ENCODE results near the gene SERPINA1.
"Not testable (repeated sequence)": the region's sequence is repeated elsewhere in the genome, so short reads cannot be mapped to it uniquely, and the experiment has no call there.

The SERPINA1 gene

DNA sequence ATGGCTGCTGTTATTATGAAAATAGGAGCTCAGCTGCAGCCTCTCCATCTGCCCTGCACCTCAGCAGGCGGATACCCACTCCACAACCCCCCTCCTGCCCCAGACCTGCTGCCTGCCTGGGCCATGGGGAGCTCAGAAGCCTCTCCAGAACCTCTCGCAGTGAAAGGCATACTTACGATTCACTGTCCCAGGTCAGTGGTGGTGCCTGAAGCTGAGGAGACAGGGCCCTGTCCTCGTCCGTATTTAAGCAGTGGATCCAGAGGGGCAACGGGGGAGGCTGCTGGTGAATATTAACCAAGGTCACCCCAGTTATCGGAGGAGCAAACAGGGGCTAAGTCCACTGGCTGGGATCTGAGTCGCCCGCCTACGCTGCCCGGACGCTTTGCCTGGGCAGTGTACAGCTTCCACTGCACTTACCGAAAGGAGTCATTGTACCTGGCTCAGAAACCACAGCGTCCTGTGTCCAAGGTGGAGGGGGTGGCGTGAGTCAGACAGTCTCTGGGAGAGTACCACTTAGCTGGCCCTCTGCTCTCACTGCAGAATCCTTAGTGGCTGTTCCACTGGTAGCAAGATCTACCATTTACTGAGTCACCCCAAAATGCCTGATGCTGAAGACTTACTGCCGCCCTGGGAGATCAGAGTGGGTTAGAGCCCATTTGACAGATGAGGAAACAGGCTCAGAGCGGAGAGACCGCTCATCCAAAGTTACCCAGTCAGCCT lies at the start of gene SERPINA1:
Gene SERPINA1 (minus strand): TSS at position 219 of the 720 bp plus-strand sequence. CDS start 5,365 bp downstream, outside the sequence.
- no peak for DNase-seq

DNA sequence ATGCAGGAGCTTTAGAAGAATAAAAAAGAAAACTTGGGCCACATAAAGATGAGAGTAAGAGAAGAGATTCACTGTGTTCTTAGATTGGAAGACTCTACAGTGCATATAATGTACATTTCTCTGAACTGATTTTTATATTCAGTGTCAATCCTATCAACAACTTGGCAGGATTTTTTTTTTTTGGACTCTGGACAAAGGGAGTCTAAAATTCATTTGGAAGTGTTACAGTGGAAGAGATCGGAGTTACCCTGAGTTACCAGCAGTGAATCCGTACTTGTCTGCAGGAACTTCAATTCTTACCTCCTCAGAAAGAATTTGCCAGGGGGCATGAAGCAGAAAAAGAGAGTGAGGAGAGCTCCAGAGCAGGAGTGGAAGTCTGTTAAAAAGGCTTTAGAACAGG lies 40.2 kb upstream of the SERPINA1 start:
- DNase-seq: no peak

DNA sequence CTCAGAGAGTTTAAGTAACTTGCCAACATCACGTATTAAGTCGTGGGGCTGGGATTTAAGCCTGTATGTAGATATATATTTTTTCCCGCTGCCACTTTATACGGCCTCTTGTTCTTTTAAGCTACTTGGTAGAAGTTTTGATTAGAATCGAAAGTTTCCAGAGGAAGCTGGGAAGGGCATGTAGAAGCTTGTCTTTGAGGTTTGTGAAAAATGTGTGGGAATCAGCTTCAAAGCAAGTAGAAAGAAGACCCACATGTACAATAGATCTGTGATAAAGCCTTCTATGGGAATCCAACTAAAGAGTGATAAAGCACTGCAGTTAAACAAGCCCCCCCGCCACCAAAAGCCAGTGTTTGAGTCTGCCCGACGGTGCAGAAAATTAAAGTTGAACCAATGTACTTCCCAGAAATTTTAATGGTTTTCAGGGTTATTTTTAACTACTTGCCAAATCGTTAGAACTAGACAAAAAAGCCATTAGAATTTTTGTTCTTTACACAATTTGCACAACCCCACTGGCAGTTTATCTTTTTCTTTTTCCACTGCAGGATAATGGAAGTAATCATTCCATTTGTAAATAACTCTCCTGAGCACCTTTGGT lies 38.7 kb upstream of the SERPINA1 start:
- DNase-seq: no peak

DNA sequence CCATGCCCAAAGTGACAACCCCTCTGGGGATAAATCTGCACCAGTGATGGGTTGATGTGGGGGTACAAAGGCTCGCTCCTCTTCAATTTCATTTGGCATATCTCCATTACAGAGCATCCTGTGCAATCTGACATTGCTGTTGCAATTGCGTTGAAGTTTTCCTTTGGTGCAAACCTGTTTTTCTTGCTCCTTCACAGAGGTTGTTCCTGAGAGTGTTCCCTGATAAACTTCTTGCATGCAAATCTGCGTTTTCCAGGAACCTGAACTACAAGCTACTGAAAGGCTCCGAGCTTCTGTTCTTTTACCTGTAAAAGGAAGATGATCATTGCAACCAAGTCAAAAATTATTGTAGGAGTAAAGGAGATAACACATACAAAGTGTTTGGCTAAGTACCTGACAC lies 38.1 kb upstream of the SERPINA1 start:
- no peak for DNase-seq

DNA sequence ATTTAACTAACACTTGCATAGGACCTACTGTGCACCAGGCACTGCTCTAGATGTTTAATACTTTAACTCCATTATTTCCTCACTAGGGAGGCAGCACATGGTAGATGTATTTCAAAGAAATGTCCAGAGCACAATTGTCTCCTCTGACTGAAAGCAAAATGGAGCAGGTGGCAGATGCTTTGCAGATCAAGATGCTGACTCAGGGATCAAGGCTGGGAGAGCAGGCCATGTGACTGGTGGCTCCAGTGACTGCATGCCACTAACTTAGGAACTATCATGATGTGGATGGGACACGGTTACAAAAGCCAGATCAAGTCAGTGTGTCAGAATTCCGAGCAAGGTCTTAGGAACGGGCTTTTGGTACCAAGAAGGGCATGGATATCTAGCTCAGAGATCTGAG lies 36.0 kb upstream of the SERPINA1 start:
- DNase-seq: no peak

DNA sequence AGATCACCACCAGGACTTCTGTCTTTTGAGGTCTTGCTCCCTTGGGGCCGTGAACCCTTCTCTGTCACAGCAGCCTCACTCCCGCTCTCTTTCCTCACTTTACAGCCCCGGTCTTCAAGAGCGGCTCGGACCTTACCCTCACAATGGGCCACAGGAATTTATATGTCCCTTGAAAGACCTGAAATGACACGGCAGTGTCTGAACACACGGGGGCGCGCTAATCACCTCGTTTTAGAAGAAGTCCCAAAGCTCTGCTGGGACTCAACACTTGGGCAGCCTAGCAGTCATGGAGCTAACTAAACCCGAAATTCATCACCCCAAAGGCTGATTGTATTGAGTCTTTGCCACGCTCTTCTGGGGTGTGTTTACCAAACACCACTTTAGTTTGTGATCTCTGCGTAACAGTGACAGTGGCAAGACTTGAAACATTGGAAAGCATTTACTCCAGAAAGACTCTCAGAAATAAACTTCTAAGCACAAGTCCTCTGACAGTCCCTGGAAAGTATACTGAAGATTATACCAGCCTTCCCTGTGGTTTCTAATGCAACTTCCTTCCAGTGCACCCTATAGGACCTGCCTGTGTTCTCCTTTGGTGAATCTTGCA lies 35.2 kb upstream of the SERPINA1 start:
- DNase-seq: no peak

DNA sequence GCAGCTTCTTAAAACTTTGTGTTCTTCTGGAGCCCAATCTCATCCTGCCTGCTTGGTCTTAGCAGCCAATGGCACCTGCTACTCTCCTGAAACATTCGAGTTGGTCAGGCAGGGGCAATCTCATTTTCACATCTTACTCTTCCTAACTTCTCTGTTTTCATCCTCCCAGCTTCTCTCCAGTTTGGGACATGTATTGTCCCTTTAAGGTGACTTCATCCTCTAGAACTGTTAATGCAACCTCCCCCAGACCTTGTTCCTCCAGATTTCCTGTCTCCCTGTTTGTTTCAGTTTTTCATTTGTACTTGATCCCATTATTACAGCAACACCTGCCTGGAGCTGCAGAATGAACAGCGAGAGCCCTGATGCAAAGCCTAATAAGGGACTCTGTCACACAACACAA lies 32.9 kb upstream of the SERPINA1 start:
- DNase-seq: no peak

DNA sequence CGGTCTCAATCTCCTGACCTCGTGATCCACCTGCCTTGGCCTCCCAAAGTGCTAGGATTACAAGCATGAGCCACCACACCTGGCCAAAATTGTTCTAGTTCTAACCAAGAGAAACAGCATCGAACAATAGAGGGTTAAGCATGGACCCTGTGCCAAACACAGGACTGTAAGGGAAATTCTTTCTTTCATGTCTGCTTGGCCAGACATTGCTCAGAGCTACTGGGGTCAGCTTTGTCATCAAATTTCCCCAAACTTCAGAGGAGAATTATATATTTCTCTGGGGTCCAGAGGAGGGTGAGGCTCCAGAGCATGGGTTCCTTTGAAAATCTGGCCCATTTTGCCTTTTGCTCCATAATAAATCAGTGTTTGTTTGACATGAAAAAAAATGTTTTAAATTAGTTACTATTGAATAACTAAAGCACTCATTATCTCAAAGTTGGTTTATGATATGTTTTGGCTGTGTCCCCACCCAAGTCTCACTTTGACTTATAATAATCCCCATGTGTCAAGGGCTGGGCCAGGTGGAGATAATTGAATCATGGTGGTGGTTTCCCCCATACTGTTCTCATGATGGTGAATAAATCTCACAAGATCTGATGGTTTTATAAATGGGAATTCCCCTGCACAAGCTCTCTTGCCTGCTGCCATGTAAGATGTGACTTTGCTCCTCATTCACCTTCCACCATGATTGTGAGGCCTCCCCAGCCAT lies 29.2 kb upstream of the SERPINA1 start:
- DNase-seq: not testable (repeated sequence)

DNA sequence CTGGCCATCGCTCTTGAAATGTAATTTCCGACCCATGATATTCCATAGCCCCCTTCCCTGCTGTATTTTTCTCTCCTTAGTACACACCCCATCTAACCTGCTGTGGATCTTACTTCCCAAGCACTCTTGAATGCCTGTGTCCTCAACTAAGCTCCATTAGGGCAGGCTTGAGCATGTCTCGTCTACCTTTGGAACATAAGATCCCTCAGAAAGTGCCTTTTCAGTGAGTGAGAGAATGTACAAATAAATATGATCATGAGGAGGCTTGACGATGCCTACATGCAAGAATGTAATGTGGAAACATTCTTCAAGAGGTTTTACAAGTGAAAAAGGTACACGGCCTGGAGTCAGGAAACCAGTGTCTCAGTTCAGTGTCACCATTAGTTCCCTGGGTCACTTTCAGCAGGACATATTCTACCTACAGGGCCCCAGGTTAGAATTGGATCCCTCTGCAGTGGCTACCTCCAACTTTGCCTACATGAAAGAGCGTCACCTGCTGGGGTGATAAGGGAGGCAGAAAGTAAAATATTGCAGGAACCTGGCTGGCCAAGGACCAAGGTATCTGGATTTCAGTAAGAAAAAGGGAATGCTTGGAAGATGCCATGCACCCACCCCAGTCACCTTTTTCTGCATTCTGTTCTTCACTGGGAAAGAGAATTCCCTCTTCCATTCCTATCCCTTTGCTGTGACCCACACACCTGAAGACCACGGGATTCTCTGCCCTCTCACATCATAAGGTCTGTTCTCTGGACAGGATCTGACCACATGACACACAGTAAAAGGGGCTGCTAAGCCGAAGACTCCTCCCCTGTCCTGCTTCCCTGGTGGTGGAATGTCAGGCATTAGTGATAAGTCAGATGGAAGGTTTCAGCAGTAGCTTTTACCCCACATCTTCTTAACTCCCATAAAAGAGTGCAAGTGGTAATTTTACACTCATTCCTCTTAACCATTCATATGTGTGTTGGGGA lies 24.6 kb upstream of the SERPINA1 start:
- DNase-seq: no peak

DNA sequence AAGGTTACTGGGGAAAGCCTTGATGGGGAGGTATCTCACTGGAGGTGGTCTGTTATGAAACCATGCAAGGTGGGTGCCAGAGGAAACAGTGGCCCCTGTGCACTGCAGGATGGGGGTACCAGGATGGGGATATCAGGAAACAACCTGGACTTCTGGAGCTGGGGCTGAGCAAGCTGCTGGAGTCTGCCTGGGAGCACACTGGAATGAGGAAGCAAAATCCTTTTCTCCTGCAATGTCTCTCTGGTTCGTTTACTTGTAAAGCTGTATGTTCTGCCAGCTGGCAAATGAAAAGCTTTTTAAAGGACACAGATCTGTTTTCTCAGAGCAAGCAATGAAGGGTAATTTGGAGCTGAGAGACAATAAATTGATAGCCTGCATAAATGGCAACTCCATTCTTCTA lies 23.2 kb upstream of the SERPINA1 start:
- no peak for DNase-seq

DNA sequence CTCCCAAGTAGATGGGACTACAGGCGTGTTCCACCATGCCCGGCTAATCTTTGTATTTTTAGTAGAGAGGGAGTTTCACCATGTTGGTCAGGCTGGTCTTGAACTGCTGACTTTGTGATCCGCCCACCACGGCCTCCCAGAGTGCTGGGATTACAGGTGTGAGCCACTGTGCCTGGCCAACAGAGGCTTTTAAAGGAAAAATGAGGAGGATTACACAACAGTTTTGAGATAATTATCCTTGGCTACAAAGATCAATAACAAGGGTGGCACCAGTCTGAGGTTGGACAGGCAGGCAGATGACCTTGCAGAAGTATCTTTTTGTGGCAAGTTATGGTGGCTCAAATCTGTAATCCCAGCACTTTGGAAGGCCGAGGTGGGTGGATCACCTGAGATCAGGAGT lies 21.0 kb upstream of the SERPINA1 start:
- DNase-seq: not testable (repeated sequence)

DNA sequence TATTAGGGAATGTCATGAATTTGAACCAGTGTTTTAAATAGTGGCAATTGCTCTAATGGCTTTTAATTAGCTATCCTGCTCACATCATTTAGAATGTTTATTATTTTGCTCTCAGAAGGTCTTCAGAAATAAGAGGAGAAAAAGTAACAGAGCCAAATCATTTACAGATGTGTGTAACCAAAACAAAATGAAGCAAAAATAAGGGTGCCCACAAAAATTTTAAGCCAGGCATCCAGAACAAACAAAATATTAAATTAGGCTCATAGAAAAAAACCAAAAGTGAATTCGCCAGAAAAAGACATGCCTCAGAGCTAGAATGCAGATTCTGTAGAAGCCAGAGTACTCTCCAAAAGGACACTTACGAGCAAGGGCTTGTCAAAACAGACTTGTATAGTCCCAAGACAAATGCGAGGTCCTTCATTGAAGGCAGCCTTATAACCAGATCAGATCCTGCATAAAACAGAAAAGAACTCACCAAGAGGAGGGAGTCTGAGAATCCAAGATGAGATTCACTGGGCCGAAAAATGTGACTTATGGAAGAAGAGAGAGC lies 20.2 kb upstream of the SERPINA1 start:
- no peak for DNase-seq

DNA sequence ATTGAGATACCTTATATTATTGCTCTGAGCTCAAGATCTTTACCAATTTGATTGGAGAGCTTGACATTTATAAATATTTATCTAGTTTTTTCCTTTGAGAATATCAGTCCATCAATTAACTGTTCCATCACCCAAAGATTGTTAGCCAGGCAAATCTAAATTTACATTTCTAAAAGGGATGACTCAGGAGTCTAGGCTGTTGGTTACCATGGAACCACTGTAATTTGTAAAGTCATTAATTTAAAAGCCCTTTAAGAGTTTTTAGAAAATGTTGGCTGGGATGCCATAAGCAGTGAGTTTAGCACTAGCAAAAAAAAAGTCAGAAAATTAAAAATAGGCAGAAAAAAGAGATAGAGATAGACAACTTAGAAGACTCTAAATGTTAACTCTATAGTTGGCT lies 19.5 kb upstream of the SERPINA1 start:
- no peak for DNase-seq

DNA sequence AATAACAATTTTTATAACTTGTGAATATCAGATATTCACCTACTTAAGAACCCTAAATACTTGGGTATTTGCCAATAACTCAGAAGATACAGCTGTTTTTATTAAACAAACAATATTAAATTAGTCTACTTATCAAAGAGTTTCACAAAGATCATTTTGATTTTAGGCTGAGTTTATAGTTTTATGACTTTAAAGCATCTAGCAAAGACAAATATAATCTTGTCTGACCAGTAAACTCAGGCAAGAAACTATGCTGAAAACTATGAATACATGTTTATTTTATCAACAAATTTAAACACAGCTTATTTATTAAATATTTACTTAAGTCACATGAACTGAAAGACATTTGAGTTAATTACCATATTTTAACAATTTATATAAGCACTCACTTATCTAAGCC lies 18.5 kb upstream of the SERPINA1 start:
- DNase-seq: no peak

DNA sequence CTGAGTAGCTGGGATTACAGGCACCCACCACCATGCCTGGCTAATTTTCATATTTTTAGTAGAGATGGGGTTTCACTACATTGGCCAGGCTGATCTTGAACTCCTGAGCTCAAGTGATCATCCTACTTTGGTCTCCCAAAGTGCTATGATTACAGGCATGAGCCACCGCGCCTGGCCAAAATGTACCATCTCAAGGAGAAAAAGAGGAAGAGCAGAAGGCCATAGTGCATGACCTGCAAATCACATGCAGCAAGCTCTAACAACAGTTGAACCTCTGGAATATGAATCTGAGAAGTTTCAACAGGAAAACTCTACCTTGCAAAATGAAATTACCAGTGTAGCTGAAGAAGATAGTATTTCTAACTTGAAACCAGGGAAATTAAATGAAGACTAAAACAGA lies 17.1 kb upstream of the SERPINA1 start:
- no peak for DNase-seq

DNA sequence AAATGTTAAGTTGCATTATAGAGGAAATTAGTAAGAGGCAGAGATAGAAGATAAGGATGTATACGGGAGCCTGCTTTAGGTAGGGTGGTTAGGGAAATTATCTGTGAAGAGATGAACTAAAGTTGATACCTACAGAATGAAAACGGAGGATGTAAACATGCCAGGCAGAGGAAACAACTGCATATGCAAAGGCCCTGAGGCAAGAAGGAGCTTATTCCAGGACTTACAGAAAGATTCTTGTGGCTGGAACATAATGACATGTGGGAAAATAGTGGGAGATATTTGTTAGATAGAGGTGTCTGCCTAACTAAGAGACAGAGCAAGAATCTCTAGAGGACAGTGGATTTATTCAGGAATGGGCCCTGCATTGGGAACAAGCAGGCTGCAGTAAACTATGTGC lies 16.2 kb upstream of the SERPINA1 start:
- no peak for DNase-seq

DNA sequence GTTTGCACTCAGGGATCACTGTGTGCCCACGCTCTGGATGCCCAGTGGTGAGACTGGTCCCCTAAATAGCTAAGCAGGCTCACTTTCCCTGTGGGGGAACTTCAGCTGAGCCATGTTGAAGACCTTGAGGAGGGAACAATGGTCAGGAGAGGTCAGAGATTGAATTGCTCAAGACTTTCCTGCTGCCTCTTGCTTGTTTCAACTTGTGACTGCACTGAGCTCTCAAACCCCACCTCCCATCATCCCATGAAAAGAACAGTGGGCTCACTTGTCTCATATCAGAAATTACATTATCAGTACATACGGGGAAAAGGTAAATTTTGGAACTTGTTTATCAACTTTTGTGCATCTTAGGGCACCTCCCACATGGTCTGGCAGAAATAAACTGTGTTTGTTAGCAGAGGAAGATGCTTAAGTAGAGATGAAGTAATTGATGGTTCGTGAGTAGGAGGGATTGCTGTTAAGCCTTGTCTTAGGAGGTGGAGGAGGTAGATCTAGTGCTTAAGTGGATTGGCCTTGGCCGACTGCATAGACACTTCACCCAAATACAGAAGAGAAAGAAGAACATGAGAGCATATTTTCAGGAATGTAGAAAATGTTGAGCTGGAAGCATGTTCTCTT lies 15.0 kb upstream of the SERPINA1 start:
- no peak for DNase-seq

DNA sequence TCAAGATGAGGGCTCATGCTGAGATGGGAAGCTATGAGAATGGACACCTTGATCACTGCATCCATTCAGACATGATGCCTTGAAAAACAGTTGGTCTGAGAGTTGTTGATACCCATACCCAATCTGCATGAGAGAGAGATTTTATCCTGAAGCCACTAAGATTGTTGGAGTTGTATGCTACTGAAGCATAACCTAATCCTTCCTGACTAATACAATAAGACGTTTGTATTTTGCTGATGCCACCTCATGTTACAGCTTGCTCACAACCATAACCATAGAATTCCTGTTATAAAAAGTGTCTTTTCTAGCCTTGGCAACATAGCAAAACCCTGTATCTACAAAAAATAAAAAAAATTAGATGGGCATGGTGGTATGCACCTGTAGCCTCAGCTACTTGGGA lies 12.7 kb upstream of the SERPINA1 start:
- no peak for DNase-seq

DNA sequence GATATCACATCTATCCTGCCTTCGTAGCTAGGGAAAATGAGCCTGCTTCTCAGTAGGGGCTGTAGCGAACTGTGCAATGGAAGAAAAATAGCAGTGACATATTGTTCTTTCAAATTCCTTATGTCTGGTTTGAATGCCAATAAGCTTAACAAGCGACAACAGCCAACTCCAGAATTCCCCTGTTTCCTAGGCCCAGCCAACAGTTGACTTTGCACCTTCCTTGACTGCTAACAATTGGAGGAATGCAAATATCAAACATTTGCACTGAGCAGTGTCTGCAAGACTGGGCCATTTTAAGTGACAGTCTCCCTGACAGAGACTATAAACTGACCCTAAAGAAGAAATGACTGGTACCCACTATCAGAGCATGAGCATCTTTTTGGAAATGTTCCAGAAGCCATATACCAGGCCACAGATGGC lies 12.0 kb upstream of the SERPINA1 start:
- DNase-seq: no peak

DNA sequence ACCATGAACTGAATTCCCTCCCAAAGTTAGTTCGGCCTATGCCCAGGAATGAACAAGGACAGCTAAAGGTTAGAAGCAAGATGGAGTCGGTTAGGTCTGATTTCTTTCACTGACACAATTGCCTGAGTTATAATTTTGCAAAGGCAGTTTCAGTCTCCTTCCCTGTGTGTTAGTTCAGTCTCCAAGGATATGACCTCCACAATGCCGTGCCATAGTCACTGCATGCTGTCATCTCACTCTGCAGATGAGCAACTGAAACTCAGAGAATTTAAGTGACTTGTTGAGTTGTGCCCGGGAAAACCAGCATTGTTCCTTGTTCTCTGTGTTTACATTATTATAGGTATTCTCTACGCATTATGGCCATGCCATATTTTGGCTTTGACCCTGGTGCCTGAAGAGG lies 10.1 kb upstream of the SERPINA1 start:
- no peak for DNase-seq

DNA sequence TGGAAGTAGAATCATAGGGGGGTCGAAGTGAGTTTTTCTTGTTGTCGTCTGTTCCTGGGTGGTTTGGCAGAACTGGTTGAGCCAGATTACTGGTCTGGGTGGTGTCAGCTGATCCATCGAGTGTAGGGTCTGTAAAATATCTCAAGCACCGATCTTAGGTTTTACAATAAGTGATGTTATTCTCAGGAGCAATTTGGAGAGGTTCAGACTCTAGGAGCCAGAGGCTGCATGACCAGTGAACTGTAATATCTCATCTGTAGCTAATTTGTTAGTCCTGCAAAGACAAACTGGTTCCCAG lies 9.7 kb upstream of the SERPINA1 start:
- DNase-seq: no peak
